Ovary (tissue), 9 donors: ENCODE data around the gene TASP1. TPM values are rescaled to one million over a fixed set of nuclear protein-coding genes. Genes with fewer than 3 reads are reported as not detected.

Source experiments
- DNase-seq, 5 donors: peaks; one replicate each; pipeline ENCODE4 v3.0.0-alpha.2; 2019 to 2020
- H3K27ac ChIP-seq, 2 donors: fragments of 200-600 bp; one replicate each; pipeline versions ENCODE4 v1.5.1 to v1.8.0; 2019 to 2022
- H3K27me3 ChIP-seq: fragments of 200-600 bp; one replicate; pipeline ENCODE4 v1.8.0; 2022
- H3K36me3 ChIP-seq: fragments of 200-600 bp; sonication (generic); one replicate; pipeline ENCODE4 v1.5.1; 2019
- H3K4me1 ChIP-seq: one replicate; pipeline ENCODE4 v1.8.1; 2013; ENCODE audit warnings: mild to moderate bottlenecking, moderate library complexity; ENCODE audit not compliant: insufficient read depth
- H3K4me3 ChIP-seq: fragments of 200-600 bp; sonication (generic); one replicate; pipeline ENCODE4 v1.5.1; 2017
- H3K9me3 ChIP-seq, 2 donors: fragments of 200-600 bp in 1 of 2; sonication (generic) in 1 of 2; one replicate each; pipeline versions ENCODE4 v1.5.1 to v1.8.1; 2013 to 2019; ENCODE audit warnings: mild to moderate bottlenecking in 1 of 2, moderate library complexity in 1 of 2
- CTCF ChIP-seq, 3 donors: fragments of 450-650 bp in 2 of 3; fragments of 200-600 bp in 1 of 3; IDR thresholded peaks; one replicate each; pipeline versions ENCODE4 v1.5.1 to v1.8.0; 2016 to 2022; ENCODE audit warnings: antibody characterized with exemption in 3 of 3, mild to moderate bottlenecking in 1 of 3
- EP300 ChIP-seq: sonication (generic); formaldehyde crosslinking; IDR thresholded peaks from one replicate; pipeline ENCODE4 v1.6.1; 2017; ENCODE audit warnings: antibody characterized with exemption
- POLR2A ChIP-seq: fragments of 450-650 bp; IDR thresholded peaks from one replicate; pipeline ENCODE4 v1.6.1; 2017; ENCODE audit warnings: antibody characterized with exemption, mild to moderate bottlenecking, moderate library complexity
- WGBS, 3 donors: extraction: QIAGEN DNeasy Blood & Tissue Kit in 1 of 3; methylation state at CpG; one replicate each; pipeline versions ENCODE4 v1.1.5 to v1.1.7; 2013 to 2017; 5-methylcytosine and 5-hydroxymethylcytosine counted together
- intact Hi-C, 4 donors: fragments of 100-400 bp; cut with DNase I; formaldehyde crosslinking; loops; one replicate each; pipeline versions ENCODE4 v1.11.0 to v1.15.1; 2022 to 2023
- polyA plus RNA-seq, 2 donors: library from polyadenylated mRNA; stranded (reverse); fragments of 200-250 nt in 1 of 2; fragments of 350-450 nt in 1 of 2; fragmentation: Illumina TruSeq in 1 of 2; extraction: RNeasy Lipid Tissue Mini Kit (QIAGEN cat#74804) in 1 of 2; gene quantifications; one replicate each; pipeline ENCODE4 v1.2.3, GENCODE V29; 2013 to 2014
- total RNA-seq, 7 donors: library from RNA; depleted of rRNA in 2 of 7; stranded (reverse); fragments of >200 nt in 2 of 7; fragmentation: NEBNext Ultra II Directional in 3 of 7; extraction: Animal tissue kit (Norgen Biotek cat#: 25700) in 3 of 7; gene quantifications; one replicate each; pipeline versions ENCODE4 v1.1.0 to v1.2.4, GENCODE V29; 2016 to 2023
- donor health status: DM: no; HTN: no; CAD: no; lungs with moderate emphysema.
- donor health status: DM: no; HTN: no; CAD: no.
- donor health status: Bipolar disorder and iron deficiency.
- donor health status: DM: yes; HTN: yes; CAD: no.
- donor health status: DM: no; HTN: no; CAD: no.
- donor health status: DM: yes; HTN: yes; CAD: no.

TASP1 gene
- total and polyA plus RNA-seq, 9 donors: 6.4 to 16.5 (median 13.2) TPM

- no peak for TF ChIP-seq EP300
- Histone ChIP-seq H3K27ac (no peak overlapping the region), H3K27me3 (no peaks in the 10 kb centered on the region), H3K9me3 (no peaks in the 10 kb centered on the region), H3K4me1 (no peaks in the 10 kb centered on the region), H3K36me3 (no peaks in the 10 kb centered on the region), H3K4me3 (no peak overlapping the region)
- WGBS, 3 donors: 95 to 97% (median 96%) methylated on average over 1 of the region's 1 CpG
- DNase-seq: no peak
- intact Hi-C loops: no loop called here
Observed at GRCh38 chr20:13457487-13457886, 181.2 kb downstream of the TASP1 start.

GRCh38 chr20:13455713-13456112 lies 183.0 kb downstream of the TASP1 start:
- no peaks in the 10 kb centered on the region for H3K9me3 ChIP-seq
- DNase-seq: no peak
- WGBS, 3 donors: 63 to 96% (median 96%) methylated on average over 3 of the region's 3 CpGs
- H3K4me3 ChIP-seq: no peak overlapping the region
- TF ChIP-seq POLR2A: no peak
- TF ChIP-seq EP300: no peak
- no peak for TF ChIP-seq CTCF (IDR thresholded peaks at IDR 0.05)
- intact Hi-C loops: no loop called here
- no peaks in the 10 kb centered on the region for H3K36me3 ChIP-seq
- no peaks in the 10 kb centered on the region for H3K4me1 ChIP-seq
- no peak overlapping the region for H3K27ac ChIP-seq
- no peaks in the 10 kb centered on the region for H3K27me3 ChIP-seq

GRCh38 chr20:13453367-13453766 lies 185.4 kb downstream of the TASP1 start:
- DNase-seq: no peak
- intact Hi-C loops: no loop called here

GRCh38 chr20:13452470-13453124 lies 186.1 kb downstream of the TASP1 start:
- TF ChIP-seq CTCF (IDR thresholded peaks at IDR 0.05) (no peak), EP300 (no peak), POLR2A (no peak)
- 66 to 97% (median 97%) methylated on average over 3 of the region's 3 CpGs for WGBS, 3 donors
- intact Hi-C loops: no loop called here

More at GRCh38 chr20:13453367-13453766, 185.4 kb downstream of the TASP1 start:
- H3K27ac ChIP-seq: no peak overlapping the region
- WGBS, 3 donors: 98 to 100% (median 99%) methylated on average over 2 of the region's 2 CpGs
- no peaks in the 10 kb centered on the region for H3K4me1 ChIP-seq
- H3K4me3 ChIP-seq: no peak overlapping the region
- no peaks in the 10 kb centered on the region for H3K27me3 ChIP-seq
- no peaks in the 10 kb centered on the region for H3K9me3 ChIP-seq
- no peak for TF ChIP-seq CTCF (IDR thresholded peaks at IDR 0.05)
- no peak for TF ChIP-seq EP300
- TF ChIP-seq POLR2A: no peak
- H3K36me3 ChIP-seq: no peaks in the 10 kb centered on the region

GRCh38 chr20:13449868-13450434 lies 188.8 kb downstream of the TASP1 start:
- Histone ChIP-seq H3K36me3 (no peaks in the 10 kb centered on the region), H3K27me3 (no peaks in the 10 kb centered on the region), H3K27ac (no peak overlapping the region), H3K9me3 (no peaks in the 10 kb centered on the region), H3K4me3 (no peak overlapping the region), H3K4me1 (no peaks in the 10 kb centered on the region)
- 68 to 77% (median 68%) methylated on average over 3 of the region's 3 CpGs for WGBS, 3 donors
- intact Hi-C loops: no loop called here
- no peak for DNase-seq
- TF ChIP-seq POLR2A (no peak), CTCF (IDR thresholded peaks at IDR 0.05) (no peak)

More at GRCh38 chr20:13452470-13453124, 186.1 kb downstream of the TASP1 start:
- Histone ChIP-seq H3K4me1 (no peaks in the 10 kb centered on the region), H3K4me3 (no peak overlapping the region), H3K36me3 (no peaks in the 10 kb centered on the region), H3K27ac (no peak overlapping the region), H3K9me3 (no peaks in the 10 kb centered on the region), H3K27me3 (no peaks in the 10 kb centered on the region)
- DNase-seq: no peak
